ENCODE measurements around the gene OOSP2. TPM values are rescaled to one million over a fixed set of nuclear protein-coding genes. Genes with fewer than 3 reads are reported as not detected.

OOSP2 gene
- total RNA-seq, 4 donors from 2014 or later = not detected

DNA sequence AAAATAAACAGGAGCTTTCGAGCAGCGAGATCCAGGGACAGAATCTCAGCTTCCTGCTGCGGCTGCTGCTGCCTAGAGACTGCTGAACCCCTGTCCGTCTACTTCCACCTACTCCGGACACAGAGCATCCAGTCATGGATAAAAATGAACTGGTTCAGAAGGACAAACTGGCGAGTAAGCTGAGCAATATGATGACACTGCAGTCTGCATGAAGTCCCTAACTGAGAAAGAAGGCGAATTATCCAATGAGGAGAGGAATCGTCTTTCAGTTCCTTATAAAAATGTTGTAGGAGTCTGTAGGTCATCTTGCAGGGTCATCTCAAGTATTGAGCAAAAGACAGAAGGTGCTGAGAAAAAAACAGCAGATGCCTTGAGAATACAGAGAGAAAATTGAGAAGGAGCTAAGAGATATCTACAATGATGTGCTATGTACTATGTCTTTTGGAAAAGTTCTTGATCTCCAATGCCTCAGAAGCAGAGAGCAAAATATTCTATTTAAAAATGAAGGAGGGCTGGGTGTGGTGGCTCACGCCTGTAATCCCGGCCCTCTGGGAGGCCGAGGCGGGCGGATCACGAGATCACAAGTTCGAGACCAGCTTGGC is 37.1 kb downstream of the OOSP2 start:
- no peaks in the 10 kb centered on the region for H3K4me1 ChIP-seq
- H3K4me3 ChIP-seq = no peak overlapping the region
- H3K9me3 ChIP-seq = no peaks in the 10 kb centered on the region
- no peaks in the 10 kb centered on the region for H3K36me3 ChIP-seq
- DNase-seq = no peak
- no peaks in the 10 kb centered on the region for H3K27me3 ChIP-seq
- no peak for TF ChIP-seq POLR2A (IDR thresholded peaks at IDR 0.05)
- TF ChIP-seq, protein P1, sequence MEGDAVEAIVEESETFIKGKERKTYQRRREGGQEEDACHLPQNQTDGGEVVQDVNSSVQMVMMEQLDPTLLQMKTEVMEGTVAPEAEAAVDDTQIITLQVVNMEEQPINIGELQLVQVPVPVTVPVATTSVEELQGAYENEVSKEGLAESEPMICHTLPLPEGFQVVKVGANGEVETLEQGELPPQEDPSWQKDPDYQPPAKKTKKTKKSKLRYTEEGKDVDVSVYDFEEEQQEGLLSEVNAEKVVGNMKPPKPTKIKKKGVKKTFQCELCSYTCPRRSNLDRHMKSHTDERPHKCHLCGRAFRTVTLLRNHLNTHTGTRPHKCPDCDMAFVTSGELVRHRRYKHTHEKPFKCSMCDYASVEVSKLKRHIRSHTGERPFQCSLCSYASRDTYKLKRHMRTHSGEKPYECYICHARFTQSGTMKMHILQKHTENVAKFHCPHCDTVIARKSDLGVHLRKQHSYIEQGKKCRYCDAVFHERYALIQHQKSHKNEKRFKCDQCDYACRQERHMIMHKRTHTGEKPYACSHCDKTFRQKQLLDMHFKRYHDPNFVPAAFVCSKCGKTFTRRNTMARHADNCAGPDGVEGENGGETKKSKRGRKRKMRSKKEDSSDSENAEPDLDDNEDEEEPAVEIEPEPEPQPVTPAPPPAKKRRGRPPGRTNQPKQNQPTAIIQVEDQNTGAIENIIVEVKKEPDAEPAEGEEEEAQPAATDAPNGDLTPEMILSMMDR (IDR thresholded peaks at IDR 0.05) = no peak
- no peak overlapping the region for H3K27ac ChIP-seq

DNA sequence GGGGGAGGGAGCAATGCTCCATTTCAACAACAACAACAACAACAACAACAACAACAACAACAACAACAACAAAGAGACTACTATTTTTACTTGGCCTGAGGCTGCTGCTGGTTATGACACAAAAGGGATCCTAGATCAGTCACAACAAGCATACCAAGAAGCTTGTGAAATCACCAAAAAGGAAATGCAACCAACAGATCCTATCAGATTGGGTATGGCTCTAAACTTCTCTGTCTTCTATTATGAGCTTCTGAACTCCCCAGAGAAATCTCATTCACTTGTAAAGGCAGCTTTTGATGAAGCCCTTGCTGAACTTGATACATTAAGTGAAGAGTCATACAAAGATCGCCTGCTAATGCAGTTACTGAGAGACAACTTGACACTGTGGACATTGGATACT is 37.8 kb downstream of the OOSP2 start:
- Histone ChIP-seq H3K27me3 (no peaks in the 10 kb centered on the region), H3K9me3 (no peaks in the 10 kb centered on the region), H3K4me1 (no peaks in the 10 kb centered on the region), H3K4me3 (no peak overlapping the region), H3K27ac (no peak overlapping the region), H3K36me3 (no peaks in the 10 kb centered on the region)
- TF ChIP-seq, protein P1 (IDR thresholded peaks at IDR 0.05) = no peak
- TF ChIP-seq POLR2A (IDR thresholded peaks at IDR 0.05) = no peak
- DNase-seq = no peak

DNA sequence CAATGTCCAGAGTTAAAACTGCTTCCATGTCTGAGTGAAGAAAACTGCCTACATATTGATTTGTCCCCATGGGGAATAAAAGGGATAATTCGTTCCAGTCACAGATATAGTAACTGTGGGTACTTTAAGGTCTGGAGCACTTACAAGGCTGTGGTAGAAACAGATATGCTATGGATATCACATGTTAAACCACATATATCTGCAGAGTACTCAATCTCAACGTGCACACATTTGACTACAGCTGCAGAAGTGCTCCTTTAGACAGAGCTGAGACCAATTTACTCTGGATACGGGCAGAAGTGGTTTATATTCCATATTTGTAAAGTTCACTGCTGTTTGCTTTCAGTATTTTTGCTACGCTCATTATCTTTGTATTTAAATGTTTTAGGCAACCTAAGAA is 38.5 kb downstream of the OOSP2 start:
- no peaks in the 10 kb centered on the region for H3K9me3 ChIP-seq
- TF ChIP-seq, protein P1 (IDR thresholded peaks at IDR 0.05) = no peak
- no peak for TF ChIP-seq POLR2A (IDR thresholded peaks at IDR 0.05)

DNA sequence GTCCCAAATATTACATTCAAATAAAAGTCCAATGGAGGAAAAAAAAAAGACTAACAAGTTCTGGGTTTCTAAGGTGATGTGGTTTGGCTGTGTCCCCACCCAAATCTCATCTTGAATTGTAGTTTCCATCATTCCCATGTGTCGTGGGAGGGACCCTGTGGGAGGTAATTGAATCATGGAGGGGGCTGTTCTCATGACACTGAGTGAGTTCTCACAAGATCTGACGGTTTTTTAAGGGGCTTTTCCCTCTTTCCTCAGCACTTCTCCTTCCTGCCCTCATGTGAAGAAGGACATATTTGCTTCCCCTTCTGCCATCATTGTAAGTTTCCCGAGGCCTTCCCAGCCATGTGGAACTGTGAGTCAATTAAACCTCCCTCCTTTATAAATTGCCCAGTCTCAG is 40.3 kb downstream of the OOSP2 start:
- no peak for DNase-seq
- Histone ChIP-seq H3K9me3 (no peaks in the 10 kb centered on the region), H3K4me3 (no peak overlapping the region), H3K36me3 (no peaks in the 10 kb centered on the region), H3K4me1 (no peaks in the 10 kb centered on the region), H3K27ac (no peak overlapping the region), H3K27me3 (no peaks in the 10 kb centered on the region)
- TF ChIP-seq, protein P1 (IDR thresholded peaks at IDR 0.05) = no peak
- TF ChIP-seq POLR2A (IDR thresholded peaks at IDR 0.05) = no peak

More for the DNA sequence above, 38.5 kb downstream of the OOSP2 start:
- no peaks in the 10 kb centered on the region for H3K27me3 ChIP-seq
- no peak overlapping the region for H3K4me3 ChIP-seq
- H3K4me1 ChIP-seq = no peaks in the 10 kb centered on the region
- no peak overlapping the region for H3K27ac ChIP-seq
- H3K36me3 ChIP-seq = no peaks in the 10 kb centered on the region
- no peak for DNase-seq

DNA sequence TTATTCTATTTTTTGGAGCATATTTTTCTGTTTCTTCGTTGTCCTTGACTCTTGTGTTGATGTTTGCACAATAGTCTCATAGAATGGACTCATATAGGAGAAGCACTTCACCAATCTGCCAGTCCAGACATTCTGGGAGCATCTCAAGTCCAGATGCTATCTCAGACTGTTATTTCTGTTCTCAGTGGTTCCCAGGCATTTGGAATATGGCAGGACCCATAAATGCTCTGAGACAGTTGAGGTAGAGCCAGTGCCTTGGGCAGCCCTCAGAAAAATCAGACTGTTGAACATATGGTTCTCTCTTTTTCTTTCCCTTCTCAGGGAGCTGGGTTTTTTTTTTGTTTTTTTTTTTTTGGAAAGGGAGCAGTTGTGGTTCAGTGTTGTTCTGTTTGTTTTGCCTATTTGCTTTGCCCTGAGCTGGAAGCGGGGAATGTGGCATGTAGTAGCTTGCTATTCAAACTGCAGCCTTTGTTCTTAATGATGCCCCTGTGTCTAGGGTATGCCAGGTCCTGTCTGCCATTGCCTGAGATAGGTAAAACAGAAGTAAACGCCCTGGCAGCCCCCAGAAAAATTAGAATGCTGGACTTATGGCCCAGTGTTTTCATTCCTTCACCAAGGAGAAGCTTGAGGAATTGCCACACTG is 44.5 kb downstream of the OOSP2 start:
- DNase-seq = no peak
- Histone ChIP-seq H3K4me1 (no peaks in the 10 kb centered on the region), H3K27me3 (no peaks in the 10 kb centered on the region), H3K9me3 (no peaks in the 10 kb centered on the region), H3K36me3 (no peaks in the 10 kb centered on the region), H3K4me3 (no peak overlapping the region), H3K27ac (no peak overlapping the region)
- TF ChIP-seq, protein P1 (IDR thresholded peaks at IDR 0.05) = no peak
- TF ChIP-seq POLR2A (IDR thresholded peaks at IDR 0.05) = no peak
